MG63 (cell line): ENCODE measurements around the gene CDS2. TPM values are rescaled to one million over a fixed set of nuclear protein-coding genes. Genes with fewer than 3 reads are reported as not detected.

Experiments used
- total RNA-seq: library from RNA; depleted of rRNA; stranded (reverse); fragments of >200 nt; shearing (Covaris generic); gene quantifications from 2 replicates; pipeline ENCODE4 v1.2.3, GENCODE V29; 2014; ENCODE audit warnings: low replicate concordance; rRNA removed

Gene CDS2
- total RNA-seq, 1 experiment from 2014 or later, result 4.0 TPM

Other genes starting within 250 kb of the CDS2 start
- 5.1 and 5.9 TPM in 2 replicates for gene SLC23A2, start 125.5 kb upstream of the CDS2 start, total RNA-seq
- 69.9 and 72.2 TPM in 2 replicates for gene TMEM230, start 13.9 kb upstream of the CDS2 start, total RNA-seq
- gene PCNA, start 7.0 kb upstream of the CDS2 start, total RNA-seq, result 185 and 256 TPM in 2 replicates
- gene PROKR2, start 189.9 kb downstream of the CDS2 start, total RNA-seq, result not detected in 2 replicates